ENCODE measurements around the gene SYT2.
"Not testable (repeated sequence)": the region's sequence is repeated elsewhere in the genome, so short reads cannot be mapped to it uniquely, and the experiment has no call there.

The SYT2 gene

GRCh38 chr1:202619505-202619904 lies 90.7 kb downstream of the SYT2 start:
- no peak for DNase-seq

GRCh38 chr1:202619012-202619411 lies 91.2 kb downstream of the SYT2 start:
- DNase-seq: not testable (repeated sequence)

- no peak for DNase-seq
Measured at GRCh38 chr1:202616355-202616915, 93.8 kb downstream of the SYT2 start.

DNA sequence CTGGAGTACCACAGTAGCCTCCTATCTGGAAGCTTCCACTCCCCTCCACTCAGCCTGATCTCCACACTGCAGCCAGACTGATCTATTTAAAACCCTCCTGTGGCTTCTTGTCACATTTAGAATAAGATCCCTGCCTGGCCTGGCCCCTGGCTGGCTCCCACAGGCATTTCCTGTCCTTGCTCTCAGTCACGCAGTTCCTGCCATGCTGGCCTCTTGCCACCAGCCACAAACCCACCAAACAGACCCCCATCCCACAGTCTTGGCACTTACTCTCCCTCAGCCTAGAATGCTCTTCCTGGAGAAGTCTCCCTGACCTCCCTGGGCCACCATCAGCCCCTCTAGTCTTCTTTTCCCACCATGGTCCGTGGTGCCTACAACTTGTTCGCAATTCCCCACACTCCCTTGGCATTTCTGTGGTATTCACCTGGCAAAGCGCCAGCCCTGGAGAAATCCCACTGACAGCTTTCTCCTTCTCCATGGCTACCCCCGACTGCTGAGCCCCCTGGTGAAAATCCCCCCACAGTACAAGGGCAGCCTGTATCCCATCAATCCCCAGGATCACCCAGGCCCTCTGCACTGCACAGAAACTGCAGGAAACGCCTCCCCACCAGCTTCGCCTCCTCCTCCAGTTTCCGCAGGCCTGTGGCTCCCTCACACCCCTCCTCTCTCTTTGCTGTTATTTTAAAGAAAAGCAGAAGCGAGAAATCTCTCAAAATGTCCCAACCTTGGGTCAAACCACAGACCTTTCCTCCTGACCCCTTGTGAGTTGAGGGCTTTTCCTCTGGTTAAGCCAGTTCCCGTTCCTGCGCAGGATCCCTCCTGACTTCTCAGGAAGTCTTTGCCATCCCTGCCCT lies 94.5 kb downstream of the SYT2 start:
- peak; percentile 72 for DNase-seq

DNA sequence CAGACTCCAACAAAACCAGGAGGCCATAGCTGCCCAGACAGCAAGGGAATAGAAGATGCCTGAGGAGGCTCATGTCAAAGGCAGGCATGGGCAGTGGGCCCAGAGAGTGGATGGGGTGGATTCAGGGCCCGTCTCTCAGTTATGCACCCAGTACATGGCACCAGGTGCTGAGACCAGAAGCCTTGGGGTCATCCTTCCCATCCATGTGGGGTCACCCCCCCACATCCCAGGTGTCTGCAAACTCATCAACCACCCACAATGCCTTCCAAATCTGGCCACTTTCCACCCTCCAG lies 95.1 kb downstream of the SYT2 start:
- not testable (repeated sequence) for DNase-seq

DNA sequence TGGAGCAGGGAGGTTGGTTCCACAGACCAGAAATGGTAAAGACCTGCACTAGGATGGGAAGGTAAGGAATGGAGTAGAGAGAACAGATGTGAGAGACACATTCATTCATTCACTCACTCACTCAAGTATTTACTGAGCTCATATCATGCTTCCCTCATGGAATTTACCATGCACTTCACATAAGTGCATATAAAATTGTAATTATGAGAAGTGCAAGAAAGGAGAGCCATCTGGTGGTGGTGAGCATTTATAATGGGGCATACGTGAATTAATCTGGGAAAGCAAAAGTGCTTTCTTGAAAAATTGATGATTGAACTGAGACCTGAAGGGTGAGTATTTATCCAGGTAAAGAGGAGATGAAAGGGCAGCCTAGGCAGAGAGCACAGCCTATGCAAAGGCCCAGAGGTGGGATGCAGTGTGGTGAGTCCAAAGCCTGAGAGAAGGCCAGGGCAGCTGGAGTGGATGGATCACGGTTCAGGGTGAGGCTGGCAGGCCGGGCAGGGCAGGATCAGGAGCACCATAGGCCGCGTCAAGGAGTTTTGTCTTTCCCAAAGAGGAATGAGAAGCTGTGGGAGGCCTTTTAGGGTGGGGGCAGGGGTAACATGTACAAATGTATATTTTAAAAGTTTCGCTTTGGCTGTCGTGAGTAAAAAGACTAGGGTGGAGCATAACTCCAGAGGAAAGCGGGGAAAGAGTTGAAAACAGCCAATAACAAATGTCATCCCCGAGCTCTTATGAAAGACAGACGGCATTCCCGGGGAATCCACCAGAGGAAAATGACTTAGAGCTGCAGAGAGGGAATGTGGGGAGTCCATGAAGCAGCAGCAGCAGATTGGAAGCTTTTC lies 95.7 kb downstream of the SYT2 start:
- not testable (repeated sequence) for DNase-seq

DNA sequence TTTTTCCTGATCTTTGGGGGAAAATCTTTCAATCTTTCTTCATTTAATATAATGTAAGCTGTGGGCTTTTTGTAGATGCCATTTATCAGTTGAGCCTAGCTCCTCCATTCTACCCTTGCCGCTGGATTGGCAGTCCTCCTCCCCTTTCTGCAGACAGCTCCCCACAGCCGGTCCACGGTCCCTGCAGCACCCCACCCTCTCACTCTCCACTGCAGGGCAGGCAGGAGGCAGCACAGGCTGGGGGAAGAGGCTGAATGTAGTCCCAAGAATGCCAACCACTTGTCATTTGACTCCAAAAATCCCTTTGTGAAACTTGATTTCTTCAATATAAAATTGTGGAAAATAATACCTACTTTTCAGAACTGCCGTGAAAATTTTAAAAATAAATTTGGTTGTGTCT lies 96.7 kb downstream of the SYT2 start:
- no peak for DNase-seq

DNA sequence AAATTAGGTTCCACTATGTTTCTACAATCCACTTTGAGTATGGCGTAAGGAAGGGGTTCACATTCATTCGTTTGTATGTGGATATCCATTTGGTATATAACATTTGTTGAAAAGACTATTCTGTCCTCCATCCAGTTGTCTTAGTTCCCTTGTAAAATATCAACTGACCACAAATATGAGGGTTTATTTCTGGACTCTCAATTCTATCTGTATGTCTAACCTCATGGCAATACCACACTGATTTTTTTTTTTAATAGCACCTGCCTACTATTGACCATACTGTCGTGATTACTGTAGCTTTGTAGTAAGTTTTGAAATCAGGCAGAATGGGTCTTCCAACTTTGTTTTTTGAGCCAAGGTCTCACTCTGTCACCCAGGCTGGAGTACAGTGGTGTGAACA lies 98.2 kb downstream of the SYT2 start:
- DNase-seq: not testable (repeated sequence)

GRCh38 chr1:202605515-202605914 lies 104.7 kb downstream of the SYT2 start:
- no peak for DNase-seq

DNA sequence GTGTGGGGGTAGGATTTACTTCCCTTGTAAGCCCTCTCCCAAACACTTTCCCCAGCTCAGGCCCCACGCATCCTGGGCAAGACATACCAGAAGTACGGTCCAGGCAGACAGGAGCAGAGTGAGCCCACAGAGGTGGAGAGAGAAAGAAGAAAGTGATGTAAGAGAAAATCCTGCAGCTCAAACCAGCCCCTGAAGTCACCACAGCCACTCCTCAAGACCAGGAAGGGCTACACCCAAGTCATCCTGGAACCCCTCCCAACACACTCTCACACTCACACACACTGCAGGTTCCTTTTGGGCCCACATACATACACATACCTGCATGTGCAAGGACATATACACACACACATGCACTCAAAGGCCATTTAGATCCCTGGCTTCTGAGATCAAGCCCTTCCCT lies 106.8 kb downstream of the SYT2 start:
- no peak for DNase-seq

DNA sequence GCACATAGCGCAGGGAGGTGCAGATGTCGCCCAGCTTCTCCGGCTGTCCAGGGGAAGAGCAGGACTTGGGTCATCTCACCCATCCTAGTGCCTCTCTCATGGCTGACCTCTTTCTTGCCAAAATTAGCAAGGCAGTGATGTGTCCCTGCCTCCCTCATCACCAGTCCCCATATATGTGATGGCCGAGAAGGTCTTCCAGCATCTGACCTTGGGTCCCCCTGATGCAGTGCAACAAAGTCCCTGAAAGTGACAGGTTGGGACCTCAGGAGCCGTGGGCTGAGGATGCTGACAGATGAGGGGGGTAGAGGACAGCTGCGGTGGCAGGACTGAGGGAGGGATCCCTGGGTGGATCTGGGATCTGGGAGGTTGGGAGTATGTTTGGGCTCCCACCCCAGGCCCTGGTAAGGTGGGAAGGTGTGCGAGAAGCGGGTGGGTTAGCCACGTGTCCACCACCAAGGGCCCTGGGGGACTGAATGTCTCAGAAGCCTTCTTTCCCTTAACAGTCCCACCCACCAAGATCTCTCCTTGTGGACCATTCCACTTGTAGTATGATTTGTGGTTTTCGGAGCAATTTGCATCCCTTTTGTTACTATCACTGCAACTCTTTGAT lies 109.7 kb downstream of the SYT2 start:
- DNase-seq: no peak

- peak; percentile 80 for DNase-seq
Measured at GRCh38 chr1:202599669-202600431, 110.4 kb downstream of the SYT2 start.

GRCh38 chr1:202597090-202597761 lies 113.0 kb downstream of the SYT2 start:
- no peak for DNase-seq

DNA sequence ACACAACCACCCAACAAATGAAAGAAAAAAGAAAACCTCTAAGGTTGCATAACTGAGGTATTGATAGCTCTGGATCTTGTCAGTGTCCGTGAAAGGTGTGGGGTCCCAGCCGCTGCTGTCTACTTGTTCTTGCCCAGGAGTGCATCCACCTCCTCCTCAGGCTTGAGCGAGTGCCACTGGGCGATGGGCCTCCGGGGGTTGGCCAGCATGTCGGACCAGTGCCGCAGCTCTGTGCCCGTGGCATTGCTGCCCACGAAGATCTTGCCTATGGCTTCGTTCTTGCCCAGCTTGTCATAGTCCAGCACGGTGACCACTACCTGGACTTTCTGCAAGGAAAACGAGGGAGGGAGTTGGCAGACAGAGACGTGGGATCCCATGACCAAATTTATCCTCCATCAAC lies 113.6 kb downstream of the SYT2 start:
- DNase-seq: peak; percentile 21

- peak; percentile 15 for DNase-seq
Measured at GRCh38 chr1:202593845-202594244, 116.4 kb downstream of the SYT2 start.

- peak; percentile 38 for DNase-seq
Measured at GRCh38 chr1:202592146-202592545, 118.1 kb downstream of the SYT2 start.

DNA sequence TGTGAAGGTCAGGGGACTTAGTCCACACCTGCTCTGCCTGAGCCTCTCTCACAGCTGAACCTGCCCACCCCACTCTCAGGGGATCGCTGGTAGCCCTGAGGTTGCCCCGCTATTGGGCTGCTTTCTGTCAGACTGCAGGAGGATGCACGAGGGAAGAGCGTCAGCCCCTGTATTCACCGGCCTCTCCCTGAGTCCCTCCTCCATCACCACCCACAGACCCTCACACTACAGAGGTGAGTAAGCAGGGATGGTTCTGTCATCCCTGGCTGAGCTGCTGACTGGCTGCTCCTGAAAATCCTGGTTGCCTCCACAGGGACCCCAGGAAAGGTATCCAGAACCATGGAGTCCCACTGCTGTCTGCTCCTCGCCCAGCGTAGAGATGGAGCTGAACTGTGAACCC lies 118.7 kb downstream of the SYT2 start:
- peak; percentile 35 for DNase-seq

- peak; percentile 38 for DNase-seq
Measured at GRCh38 chr1:202590975-202591411, 119.3 kb downstream of the SYT2 start.

GRCh38 chr1:202590126-202590525 lies 120.1 kb downstream of the SYT2 start:
- DNase-seq: peak; percentile 30

DNA sequence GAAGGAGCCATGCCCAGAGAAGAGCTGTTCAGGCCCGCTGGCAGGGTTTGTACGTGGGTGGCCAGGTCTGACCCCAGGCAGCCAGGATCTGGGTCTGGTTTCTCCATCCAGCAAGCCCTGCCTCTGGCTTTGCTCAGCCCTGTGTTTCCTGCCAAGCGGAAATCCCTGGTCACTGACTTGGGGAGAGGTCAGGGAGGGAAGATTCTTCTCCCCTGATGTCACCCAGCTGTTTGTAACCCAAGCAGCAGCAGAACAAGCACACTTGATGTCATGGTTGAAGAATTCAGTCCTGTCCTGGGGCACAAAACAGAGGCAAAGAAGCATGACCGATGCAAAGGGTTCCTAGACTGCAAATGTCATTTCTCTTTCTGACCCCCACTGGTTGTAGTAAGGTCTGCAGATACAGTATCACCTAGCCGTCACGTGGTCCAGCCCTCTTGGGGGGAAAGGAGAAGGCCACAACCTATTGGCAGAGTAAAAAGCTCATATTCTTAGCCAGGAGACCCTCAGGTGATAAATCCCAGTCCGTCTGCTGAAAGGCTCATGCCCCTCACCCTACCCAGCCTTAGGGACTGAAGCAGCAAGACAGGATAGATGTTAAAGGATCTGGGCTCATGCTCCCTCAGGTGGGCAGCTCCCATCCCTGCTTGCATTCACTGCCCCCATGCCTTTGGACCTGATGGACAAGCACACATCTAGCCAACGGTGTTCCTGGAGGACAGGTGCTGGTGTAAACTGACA lies 120.9 kb downstream of the SYT2 start:
- peak; percentile 86 for DNase-seq

Data from right forelimb (tissue), 1 donor.